HT-29 (cell line): ENCODE results near the gene RNF39. TPM values are rescaled to one million over a fixed set of nuclear protein-coding genes. Genes with fewer than 3 reads are reported as not detected.
A peak's percentile ranks its signal among the peaks of the same experiment; 100 is the strongest.
"Not testable (repeated sequence)": the region's sequence is repeated elsewhere in the genome, so short reads cannot be mapped to it uniquely, and the experiment has no call there.

ENCODE experiments used
- DNase-seq: peaks from one replicate; pipeline ENCODE4 v3.0.0-alpha.2; 2015; ENCODE audit warnings: low spot score
- total RNA-seq: library from RNA; depleted of rRNA; stranded (reverse); fragments of >200 nt; shearing (Covaris generic); gene quantifications from 2 replicates; pipeline ENCODE4 v1.2.3, GENCODE V29; 2014

Gene RNF39
- total RNA-seq, 1 experiment from 2014 or later = 6.5 TPM

DNA sequence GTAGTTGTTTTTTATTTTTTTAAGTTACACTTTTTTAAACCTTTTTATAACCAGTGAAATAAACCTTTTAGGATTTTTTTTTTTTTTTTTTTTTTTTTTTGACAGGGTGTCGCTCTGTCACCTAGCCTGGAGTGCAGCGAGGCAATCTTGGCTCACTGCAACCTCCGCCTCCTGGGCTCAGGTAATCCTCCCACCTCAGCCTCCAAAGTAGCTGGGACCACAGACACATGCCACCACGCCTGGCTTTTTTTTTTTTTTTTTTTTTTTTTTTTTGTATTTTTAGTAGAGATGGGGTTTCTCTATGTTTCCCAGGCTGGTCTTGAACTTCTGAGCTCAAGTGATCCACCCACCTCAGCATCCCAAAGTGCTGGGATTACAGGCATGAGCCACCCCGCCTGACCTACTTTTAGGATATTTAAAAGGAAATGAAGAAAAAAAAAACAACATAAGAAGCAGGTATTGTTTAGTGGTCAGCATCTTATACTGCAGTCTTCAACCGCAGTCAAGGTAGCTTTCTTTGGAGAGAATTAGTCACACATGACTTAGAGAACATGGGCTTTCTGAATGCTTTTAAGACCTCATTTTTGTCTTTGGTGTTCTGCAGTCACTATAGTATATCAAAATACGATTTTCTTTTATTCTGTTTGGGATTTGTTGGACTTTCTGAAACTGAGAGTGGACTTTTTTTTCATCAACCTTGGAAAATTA is 12.9 kb downstream of the RNF39 start:
- DNase-seq = no peak

DNA sequence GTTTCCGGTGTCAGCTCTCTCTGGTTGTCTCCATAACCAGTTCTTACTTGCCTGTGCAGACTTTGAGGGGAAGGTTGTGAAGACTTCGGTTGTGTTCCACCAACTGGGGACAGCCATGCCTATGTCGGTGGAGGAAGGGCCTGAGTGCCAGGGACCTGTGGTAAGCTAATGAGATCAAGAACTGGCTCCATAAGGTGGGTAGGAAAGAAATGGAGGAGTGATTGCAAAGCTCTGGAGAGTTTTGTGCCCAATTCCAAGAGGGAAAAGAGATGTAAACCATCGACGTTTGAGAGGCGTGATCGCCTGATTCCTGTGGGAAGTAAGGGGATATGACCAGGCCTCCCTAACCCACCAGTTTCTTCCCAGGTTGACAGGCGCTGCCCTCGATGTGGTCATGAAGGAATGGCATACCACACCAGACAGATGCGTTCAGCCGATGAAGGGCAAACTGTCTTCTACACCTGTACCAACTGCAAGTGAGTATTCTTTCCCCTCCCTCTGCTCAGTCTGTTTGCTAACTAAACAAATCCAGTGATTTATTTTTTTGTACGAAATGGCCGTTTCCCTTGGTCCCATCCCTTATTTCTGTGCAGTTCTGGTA is 13.6 kb downstream of the RNF39 start:
- DNase-seq = peak; percentile 67

DNA sequence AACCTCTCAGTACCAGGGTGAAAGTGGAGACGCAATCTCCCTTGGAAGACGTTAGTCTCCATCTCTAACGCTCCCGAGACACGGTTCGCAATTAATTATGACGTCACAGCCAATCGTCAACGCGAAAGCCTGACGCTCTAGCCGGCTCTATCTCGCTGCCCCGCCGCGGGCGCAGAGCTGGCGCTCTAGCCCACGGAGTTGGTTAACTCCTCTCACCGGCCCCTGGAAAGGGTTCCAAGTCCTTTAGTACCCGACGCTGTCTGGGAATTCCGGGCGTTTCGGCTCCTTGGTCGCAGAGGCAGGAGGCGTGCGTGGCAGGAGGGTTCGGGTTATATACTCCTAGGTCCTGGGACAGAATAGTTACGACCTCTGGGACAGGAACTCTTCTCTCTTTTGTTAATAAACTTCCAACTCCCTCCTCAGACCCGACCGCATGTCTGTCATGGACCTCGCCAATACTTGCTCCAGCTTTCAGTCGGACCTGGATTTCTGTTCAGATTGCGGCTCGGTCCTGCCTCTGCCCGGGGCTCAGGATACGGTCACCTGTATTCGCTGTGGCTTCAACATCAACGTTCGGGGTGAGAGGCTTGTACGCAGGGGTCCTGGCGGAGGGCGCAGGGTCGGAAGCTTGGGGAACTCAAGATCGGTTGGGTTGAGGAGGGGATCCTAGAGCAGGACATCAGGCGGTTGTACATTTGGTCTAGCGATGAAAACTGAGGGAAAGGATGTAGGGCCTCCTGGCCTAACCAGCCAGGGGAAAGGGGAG is 14.3 kb downstream of the RNF39 start, which contains the start of gene POLR1H:
Gene POLR1H (plus strand): TSS at position 174 of the 766 bp plus-strand sequence. CDS start 260 bp downstream, at position 434.
- peak; percentile 98 for DNase-seq

DNA sequence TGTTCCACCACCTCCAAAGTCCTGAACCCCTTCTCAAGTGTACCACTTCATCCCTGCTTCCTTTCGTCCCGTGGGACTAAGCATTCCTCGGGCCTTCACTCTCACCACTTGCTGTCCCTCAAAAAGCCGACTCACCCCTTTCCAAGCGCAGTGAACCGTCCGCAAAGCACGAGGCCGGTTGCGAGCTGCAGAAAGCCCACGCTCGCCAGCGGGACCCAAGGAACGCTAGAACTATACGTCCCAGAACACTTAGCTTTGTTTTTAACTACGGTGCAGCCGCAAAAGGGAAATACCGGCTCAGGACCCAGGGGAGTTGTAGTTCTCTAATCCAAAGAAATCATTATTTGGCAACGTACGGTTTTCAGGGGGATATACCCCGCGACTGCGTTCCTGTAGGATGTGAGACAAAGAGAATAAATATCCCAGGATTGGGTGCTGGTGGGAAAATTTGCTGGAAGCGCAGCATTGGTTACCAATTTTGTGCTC is 14.9 kb downstream of the RNF39 start:
- no peak for DNase-seq

DNA sequence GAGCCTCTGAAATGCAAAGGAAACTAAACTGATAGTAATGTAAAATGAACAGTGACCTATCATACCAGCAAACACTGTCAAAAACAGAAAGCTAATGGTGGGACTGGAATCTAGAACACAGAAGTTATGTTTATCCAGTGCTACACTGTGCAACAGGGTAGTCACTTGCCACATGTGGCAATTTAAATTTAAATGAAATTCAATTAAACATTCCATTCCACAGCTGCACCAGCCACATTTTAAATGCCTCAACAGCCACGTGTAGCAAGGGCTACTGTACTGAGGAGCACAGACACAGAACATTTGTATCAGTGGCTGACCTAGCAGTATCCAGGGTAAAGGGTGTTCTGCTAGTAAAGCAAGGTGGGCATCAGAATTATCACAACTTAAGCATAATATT is 20.1 kb downstream of the RNF39 start:
- DNase-seq = no peak

DNA sequence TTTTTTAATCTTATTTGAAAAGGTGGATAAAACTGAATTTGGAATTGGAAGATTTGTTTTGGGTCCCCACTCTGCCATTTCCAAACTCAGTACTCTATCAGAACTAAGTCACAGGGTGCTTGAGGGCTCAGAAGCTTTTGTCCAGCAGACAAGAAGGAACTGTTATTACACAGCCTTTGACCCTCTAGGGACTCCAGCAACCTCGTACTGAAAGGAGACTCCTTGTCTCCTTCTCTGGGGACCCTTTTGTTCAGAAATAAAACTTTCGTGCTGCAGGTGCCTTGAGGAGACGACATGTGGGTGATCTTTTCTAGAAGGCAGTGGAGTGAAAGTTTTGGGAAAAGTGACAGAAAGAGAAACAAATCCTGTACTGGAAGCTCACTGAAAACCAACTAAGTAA is 21.9 kb downstream of the RNF39 start:
- no peak for DNase-seq

DNA sequence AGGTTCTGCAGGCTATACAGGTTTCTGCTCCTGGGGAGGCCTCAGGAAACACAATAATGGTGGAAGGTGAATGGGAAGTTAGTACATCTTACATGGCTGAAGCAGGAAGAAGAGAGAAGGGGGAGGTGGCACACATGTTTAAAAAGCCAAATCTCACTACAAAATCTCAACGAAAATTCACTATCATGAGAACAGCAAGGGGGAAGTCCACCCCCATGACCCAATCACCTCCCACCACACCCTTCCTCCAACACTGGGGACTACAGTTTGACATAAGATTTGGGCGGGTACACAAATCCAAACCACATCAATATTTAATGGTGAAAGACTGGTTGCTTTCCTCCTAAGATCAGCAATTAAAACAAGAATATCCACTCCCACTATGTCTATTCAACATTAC is 28.3 kb downstream of the RNF39 start:
- no peak for DNase-seq

DNA sequence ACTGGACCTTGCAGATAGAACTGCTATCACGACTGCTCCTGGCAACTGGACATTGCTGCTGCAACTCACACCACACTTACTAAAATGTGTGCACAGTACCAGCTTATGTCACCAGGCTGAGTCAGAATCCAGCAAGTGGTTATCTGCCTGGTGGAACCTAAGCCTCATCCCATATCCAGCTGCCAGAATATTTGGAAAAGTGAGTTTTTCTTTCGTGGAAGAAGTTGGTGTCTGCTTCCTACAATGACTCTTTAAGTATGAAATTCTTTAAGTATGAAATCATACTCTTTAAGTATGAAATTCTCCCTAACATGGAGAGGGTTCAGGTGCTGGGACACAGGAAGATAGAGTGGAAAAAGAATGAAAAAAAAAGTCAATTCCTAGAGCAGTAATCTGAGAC is 30.9 kb downstream of the RNF39 start:
- DNase-seq = no peak

DNA sequence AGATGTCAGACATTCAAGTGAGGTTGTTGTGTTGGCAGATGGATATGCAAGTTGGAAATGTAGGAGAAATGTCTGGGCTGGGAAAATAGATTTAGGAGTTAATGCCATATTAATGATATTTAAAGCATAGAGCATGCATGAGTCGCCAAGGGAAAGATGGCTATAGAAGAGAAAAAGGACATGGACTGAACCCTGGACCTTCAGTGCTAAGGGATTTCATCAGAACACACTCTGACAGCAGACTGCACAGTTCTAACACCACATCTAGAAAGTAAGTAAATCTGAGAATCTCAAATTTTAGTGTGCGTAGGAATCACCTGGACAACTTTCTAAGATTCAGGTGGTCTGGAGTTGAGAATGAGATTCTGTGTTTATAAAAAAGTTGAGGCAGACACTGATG is 31.8 kb downstream of the RNF39 start:
- DNase-seq = no peak

DNA sequence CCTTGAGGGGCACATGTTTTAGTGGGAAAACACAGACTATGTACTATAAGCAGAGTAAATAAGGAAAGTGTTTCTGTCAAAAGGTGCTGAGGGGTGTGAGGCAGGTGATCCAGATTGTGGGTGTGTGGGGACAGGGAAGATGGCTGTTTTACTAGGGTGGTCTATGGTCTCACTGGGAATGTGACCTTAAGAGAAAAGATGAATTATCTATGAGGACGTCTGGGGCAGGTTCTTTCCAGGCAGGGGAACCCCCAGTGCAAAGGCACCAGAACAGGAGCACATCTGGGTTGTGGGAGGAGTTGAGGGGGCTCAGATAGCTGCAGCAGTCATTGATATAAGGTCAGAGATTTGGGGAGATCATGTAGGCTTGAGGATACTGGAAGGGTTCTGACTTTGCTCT is 32.7 kb downstream of the RNF39 start:
- no peak for DNase-seq

DNA sequence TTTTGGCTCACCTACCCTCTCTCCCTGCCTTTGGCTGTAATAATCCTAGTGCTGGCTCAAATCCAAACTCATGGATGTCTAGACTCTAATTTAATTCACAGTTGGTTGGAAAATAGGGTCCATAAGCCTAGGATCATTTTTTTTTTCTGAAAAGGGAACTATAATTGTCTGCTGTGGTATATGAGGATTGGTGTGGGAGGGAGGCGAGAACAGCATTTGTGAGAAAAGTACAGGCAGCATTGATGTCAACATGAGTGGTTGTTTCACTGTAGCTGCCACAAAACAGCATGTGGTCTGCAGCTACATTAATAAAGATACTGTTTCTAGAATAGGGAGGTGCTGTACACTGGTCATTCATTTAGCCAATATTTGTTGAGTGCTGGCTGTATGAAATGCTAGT is 33.1 kb downstream of the RNF39 start:
- DNase-seq = no peak

DNA sequence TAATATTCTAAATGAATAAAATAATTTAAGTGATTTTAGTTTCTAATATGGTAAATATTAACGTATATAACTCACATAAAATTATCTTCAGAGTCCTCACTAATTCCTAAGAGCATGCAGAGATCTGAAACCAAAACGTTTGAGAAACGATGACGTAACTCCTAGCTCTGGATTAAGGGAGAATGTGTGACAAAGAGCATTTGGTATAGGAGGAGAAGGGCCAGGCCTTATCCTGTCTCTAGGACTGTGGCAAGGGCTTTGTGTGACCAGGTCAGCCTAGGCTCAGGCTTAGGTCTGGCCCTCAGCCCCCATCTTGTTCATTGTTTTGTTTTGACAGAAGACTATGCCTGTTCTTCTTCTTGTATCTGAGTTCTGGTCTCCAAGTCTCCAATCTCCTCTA is 33.7 kb downstream of the RNF39 start:
- DNase-seq = no peak

DNA sequence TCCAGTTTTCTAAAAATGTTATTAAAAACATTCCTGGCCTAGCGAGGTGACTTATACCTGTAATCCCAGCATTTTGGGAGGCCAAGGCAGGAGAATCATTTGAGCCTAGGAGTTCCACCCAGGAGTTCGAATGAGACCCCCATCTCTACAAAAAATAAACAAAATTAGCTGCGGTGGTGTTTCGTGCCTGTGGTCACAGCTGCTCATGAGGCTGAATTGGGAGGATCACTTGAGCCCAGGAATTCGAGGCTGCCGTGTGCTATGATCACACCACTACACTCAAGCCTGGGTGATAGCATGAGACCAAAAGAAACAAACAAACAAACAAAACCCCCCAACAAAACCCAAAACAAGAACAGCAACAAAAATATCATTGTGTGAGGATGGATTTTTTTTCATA is 34.3 kb downstream of the RNF39 start:
- no peak for DNase-seq

DNA sequence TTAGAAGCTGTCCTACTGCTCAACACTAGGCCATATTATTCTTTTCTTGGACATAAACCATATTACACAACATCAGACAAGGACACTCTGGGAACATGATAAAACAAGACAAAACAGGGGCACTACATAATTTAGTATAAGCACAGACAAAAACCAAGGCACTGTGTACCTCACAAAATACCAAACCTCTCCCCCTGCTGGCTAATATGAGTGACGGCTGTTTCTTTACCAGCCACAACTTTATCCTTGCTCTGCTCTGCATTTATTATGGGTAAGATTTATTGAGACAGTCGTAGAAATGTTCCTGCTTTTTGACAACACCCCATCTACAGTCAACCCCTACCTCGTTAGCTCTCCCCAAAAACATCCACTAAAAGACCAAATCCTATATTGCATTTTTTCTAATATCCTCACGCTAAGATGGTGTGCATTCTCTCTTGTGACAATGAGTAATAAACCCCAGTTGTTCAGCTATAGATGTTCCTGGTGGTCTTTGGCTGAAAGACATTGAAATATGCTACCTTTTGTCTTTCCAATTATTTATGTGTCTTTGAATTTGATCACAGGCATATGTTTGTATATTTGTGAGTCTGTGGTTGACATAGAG is 38.3 kb downstream of the RNF39 start:
- DNase-seq = peak; percentile 44

DNA sequence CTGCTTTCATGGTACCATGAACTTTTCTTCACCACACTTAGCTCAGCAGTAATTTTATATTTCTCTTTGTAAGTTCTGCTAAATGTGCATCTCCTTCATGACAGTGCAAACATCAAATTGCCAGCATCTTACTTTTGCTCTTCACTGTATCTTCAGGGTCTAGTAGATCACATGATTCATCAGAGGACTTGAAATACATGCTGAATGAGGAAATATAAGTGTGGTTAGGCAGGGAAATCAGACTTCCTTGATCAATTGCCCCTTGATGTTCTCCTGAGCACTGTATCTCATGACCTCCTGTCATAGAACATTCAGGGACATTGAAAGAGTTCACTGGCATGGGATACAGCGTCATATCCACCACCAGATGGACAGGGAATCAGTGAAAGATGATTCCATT is 39.8 kb downstream of the RNF39 start:
- no peak for DNase-seq

DNA sequence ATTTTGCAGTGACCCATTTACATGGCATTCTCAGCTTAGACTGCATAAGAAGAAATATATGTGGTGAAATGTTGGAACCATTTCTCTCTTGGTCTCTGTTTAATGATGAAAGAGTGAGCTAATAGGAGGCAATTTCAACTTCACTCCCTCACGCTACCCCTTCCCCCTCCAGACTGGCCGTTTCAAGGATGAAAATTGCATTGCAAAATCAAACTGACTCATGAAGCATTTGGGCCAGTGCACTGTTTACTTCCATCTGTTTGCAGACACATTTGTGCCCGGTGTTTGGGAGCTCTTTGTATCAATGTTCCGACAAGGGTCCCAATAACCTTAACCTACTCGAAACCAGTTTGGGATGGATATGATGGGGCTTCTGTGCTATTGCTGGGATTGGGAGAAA is 42.1 kb downstream of the RNF39 start:
- not testable (repeated sequence) for DNase-seq

DNA sequence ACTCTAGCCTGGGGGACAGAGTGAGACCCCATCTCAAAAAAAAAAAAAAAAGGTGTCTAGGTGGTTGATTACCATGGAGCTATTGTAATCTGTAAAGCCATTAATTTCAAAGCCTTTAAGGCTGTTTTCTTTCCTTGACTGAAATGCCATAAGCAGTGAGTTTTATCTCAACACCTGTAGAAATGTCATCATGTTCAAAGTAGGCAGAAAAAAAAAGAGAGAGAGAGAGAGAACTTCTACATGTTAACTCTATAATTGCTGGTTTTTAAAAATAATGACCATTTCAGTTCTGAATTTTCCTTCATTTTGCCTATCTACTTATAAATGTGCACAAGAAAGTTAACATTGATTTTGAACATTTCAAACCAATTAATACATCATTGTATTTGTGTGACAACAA is 44.2 kb downstream of the RNF39 start:
- DNase-seq = no peak

DNA sequence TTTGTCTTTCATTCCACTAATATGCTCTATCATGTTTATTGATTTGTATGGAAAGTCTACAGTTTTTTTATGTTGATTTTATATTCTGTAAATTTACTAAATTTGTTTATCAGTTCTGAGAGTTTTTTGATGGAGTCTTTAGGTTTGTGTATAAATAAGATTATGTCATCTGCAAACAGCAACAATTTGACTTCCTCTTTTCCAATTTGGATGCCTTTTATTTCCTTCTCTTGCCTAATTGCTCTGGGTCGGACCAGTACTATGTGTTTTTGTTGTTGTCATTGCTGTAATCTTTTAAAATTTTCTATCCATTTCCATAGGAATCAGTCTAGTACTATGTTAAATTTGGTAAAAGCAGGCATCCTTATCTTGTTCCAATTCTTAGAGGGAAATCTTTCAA is 46.0 kb downstream of the RNF39 start:
- DNase-seq = no peak

DNA sequence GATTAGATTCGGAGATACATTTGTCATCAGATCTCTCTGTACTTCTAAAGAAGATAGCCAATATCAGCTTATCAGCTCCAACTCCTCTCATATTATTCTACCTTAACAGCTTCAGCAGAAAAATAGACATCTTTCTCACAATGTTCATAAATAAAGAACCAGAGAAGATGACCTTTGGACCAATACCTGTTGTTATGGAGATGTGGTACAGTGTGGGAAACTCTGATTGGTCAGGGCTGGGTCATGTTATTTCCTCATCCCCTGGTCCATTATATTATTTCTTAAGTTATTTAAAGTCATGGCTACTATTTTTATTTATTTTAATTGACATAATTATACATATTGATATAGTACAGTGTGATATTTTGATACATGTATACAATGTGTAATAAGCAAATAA is 50.4 kb downstream of the RNF39 start:
- peak; percentile 7 for DNase-seq

DNA sequence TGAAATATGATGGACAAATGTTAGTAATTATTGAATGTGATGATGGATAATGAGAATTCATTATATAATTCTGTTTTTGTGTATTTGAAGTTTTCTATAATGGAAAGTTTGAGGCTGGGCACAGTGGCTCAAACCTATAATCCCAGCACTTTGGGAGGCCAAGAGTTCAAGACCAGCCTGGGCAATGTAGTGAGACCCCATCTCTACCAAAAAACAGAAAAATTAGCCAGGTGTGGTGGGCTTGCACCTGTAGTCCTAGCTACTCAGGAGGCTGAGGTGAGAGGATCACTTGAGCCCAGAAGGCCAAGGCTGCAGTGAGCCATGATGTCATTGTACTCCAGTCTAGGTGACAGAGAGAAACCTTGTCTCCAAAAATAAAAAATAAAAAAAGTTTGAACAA is 52.9 kb downstream of the RNF39 start:
- DNase-seq = not testable (repeated sequence)

DNA sequence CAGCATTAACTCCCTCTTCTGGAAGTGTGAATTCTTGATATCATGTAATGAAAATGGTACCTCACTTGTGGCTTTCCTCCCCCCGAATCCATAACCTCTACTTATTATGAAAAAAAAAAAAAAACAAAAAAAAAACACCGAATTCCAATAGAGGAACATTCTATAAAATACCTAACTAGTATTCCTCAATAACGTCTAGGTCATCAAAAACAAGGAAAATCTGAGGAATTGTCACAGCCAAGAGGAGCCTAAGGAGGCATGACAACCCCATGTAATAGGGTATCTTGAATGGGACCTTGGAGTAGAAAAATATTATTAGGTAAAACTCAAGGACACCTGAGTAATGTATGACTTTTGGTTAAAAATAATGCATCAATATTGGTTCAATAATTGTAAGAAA is 53.4 kb downstream of the RNF39 start:
- DNase-seq = no peak

DNA sequence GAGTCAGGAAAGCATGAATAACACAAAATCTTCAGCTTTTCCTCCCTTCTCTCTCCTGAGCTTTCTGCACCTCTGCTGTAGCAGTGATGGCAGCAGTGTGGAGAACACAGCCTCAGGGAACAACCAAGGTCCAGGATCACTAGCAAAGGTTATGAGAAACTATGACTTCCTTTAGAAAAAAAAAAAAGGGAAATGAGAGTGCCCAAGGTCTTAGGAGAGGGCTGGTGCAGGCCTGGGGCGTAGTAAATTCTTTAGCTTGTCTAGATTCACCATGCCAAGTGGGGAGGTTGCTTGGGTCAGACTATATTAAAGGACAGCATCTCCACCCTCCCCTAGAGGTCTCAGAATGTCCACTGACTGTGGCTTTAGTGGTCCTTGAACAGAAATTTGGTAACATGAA is 54.9 kb downstream of the RNF39 start:
- no peak for DNase-seq
